Measurements from ENCODE around the gene MAMDC2.

Gene MAMDC2

DNA sequence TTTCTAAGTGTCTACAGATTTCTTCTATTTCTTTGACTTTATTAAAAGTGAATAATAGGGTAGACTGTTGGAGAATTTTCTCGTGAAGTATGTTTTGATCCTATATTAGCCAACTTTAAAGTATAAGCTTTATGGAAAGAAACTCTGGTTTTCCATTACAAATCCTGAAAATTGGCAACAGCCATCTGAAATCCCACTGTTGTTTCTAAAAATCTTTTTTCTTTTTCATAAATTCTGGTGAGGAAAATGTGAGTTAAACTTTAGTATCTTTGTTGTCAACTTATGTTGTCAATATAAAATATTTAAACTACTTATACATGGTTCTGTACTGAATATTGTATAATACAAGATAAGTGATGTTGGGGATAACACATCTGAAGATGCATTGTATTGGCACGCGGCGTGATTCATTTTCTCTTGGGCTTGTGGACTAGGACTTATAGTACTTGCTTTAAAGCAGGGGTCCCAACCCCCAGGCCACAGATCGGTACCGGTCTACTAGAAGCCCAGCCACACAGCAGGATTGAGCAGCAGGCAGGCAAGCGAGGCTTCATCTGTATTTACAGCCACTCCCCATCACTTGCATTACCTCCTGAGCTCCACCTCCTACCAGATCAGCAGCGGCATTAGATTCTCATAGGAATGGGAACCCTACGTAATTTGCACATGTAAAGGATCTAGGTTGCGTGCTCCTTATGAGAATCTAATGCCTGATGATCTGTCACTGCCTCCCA, 12.7 kb downstream of the MAMDC2 start:
- TF ChIP-seq FOXP2 (optimal IDR thresholded peaks at IDR 0.05; ENCODE audit: borderline replicate concordance, extremely low read depth, extremely low read length, insufficient read depth) (no peak), SIN3A (IDR thresholded peaks at IDR 0.05; ENCODE audit: borderline replicate concordance, insufficient read depth, low read length) (no peak), TAF1 (IDR thresholded peaks at IDR 0.05; ENCODE audit: borderline replicate concordance, insufficient read depth, low read length) (no peak), POLR2AphosphoS5 (IDR thresholded peaks at IDR 0.05; ENCODE audit: low read depth, low read length) (no peak)

DNA sequence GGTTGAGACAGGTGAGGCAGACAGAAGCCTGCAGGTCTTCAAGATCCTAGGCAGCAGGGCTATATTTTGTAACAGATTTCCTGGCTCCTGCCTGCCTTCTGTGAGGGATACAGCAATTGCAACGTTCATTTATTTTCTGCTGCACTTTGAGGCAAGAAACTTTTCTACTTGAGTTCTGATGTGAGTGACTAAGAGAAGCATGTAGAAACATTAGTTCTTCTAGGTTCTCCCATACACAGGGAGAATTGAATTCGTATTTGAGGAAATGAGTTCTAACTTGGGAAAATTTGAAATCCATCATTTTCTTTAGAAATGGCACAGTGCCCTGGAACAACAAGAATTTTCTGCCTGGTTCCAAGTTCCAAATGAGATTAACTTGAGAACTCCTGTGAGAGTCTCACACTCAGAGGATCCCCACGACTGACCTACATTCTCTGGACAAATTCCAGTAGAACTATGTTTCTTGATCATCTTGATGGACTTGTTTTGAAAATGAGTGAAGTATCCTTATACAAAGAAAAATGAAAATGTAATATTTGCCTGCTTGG, 15.0 kb downstream of the MAMDC2 start:
- no peak for TF ChIP-seq SIN3A (IDR thresholded peaks at IDR 0.05; ENCODE audit: borderline replicate concordance, insufficient read depth, low read length)
- TF ChIP-seq POLR2AphosphoS5 (IDR thresholded peaks at IDR 0.05; ENCODE audit: low read depth, low read length), result no peak
- no peak for TF ChIP-seq TAF1 (IDR thresholded peaks at IDR 0.05; ENCODE audit: borderline replicate concordance, insufficient read depth, low read length)
- TF ChIP-seq FOXP2 (optimal IDR thresholded peaks at IDR 0.05; ENCODE audit: borderline replicate concordance, extremely low read depth, extremely low read length, insufficient read depth), result no peak
- TF ChIP-seq, protein P1, sequence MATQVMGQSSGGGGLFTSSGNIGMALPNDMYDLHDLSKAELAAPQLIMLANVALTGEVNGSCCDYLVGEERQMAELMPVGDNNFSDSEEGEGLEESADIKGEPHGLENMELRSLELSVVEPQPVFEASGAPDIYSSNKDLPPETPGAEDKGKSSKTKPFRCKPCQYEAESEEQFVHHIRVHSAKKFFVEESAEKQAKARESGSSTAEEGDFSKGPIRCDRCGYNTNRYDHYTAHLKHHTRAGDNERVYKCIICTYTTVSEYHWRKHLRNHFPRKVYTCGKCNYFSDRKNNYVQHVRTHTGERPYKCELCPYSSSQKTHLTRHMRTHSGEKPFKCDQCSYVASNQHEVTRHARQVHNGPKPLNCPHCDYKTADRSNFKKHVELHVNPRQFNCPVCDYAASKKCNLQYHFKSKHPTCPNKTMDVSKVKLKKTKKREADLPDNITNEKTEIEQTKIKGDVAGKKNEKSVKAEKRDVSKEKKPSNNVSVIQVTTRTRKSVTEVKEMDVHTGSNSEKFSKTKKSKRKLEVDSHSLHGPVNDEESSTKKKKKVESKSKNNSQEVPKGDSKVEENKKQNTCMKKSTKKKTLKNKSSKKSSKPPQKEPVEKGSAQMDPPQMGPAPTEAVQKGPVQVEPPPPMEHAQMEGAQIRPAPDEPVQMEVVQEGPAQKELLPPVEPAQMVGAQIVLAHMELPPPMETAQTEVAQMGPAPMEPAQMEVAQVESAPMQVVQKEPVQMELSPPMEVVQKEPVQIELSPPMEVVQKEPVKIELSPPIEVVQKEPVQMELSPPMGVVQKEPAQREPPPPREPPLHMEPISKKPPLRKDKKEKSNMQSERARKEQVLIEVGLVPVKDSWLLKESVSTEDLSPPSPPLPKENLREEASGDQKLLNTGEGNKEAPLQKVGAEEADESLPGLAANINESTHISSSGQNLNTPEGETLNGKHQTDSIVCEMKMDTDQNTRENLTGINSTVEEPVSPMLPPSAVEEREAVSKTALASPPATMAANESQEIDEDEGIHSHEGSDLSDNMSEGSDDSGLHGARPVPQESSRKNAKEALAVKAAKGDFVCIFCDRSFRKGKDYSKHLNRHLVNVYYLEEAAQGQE (IDR thresholded peaks at IDR 0.05; ENCODE audit: insufficient read depth in 1 of 2, low read depth in 2 of 2, low read length in 2 of 2), result no peak

DNA sequence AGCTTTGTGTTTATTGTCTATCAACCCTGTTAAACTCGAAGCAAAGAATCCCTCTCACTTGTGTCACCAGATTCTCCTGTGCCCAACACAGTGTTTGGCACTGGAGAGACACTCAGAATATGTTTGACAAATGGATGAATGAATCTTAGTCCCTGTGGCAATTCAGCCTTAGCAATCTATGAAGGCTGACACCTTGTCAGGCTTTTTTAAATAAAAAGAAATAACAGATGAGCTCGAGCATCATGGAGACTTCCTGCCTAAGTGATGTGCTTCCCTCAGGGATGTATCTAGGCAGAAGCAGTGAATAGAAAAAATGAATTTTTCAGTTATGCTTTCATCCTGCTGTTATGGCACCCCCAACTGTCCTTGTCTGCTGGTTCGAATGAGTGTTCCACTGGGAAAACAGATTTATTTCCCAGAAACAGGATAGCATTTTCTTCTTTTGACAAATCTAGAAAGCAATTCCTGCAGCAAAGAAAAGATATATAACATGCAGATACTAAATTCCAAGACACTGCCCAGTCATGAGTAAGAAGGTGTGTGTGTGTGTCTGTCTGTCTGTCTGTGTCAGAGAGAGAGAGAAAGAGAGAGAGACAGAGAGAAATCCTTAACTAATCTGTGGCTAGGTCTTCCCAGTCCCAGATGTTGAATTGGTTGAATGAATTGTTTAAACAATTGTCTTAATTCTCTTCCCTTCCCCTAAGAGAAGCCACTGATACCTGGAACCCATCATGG, 16.7 kb downstream of the MAMDC2 start:
- TF ChIP-seq FOXP2 (optimal IDR thresholded peaks at IDR 0.05; ENCODE audit: borderline replicate concordance, extremely low read depth, extremely low read length, insufficient read depth), result no peak
- no peak for TF ChIP-seq TAF1 (IDR thresholded peaks at IDR 0.05; ENCODE audit: borderline replicate concordance, insufficient read depth, low read length)
- TF ChIP-seq, protein P1 (IDR thresholded peaks at IDR 0.05; ENCODE audit: insufficient read depth in 1 of 2, low read depth in 2 of 2, low read length in 2 of 2), result no peak
- no peak for TF ChIP-seq SIN3A (IDR thresholded peaks at IDR 0.05; ENCODE audit: borderline replicate concordance, insufficient read depth, low read length)
- no peak for TF ChIP-seq POLR2AphosphoS5 (IDR thresholded peaks at IDR 0.05; ENCODE audit: low read depth, low read length)

DNA sequence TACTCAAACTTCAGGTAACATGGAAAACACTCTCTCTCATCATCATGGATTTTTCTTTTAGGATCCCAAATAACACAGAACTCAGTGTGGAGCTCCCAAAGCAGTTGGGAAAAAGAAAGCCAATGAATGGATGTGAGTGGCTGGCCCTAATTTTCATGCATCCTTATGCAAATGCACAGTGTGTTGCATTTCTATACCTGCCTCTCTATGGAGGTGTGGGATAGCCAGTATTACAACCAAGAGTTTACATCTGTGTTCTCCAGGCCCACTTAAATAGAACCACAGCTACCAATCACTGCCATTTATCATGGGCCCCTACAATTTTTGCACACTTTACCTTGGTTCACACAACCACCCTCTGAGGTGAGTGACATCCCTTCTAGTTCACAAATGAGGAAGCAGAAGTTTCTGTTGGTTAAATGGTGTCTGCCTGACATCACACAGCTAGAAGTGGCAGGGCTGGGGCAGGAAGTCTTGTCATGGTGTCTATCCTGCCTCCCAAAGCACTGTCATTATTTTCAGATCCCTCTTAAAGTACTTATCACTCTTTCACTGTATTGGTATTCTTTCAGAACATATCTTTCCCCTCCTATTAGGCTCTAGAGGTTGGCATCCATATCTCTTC, 17.3 kb downstream of the MAMDC2 start:
- TF ChIP-seq SIN3A (IDR thresholded peaks at IDR 0.05; ENCODE audit: borderline replicate concordance, insufficient read depth, low read length), result no peak
- TF ChIP-seq TAF1 (IDR thresholded peaks at IDR 0.05; ENCODE audit: borderline replicate concordance, insufficient read depth, low read length), result no peak
- TF ChIP-seq, protein P1 (IDR thresholded peaks at IDR 0.05; ENCODE audit: insufficient read depth in 1 of 2, low read depth in 2 of 2, low read length in 2 of 2), result no peak
- TF ChIP-seq POLR2AphosphoS5 (IDR thresholded peaks at IDR 0.05; ENCODE audit: low read depth, low read length), result no peak

DNA sequence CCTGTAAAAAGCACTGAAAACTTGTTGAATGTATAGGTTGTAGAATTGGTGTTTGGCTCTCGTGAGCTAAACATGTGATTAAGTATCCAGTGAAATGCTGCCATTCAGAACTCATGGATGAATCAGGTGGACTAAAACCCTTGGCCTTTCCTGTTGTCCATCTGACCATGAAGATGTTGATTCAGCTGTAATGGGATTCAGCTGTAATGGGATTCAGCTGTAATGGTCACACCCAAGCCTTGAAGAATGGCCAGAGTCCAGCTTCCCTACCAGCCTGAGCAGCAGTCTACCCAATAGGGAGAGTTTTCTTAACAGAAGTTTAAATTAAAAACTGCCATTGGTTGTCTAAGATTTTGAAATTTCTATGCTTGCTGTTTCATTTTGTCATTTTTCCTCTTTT, 18.1 kb downstream of the MAMDC2 start:
- TF ChIP-seq POLR2AphosphoS5 (IDR thresholded peaks at IDR 0.05; ENCODE audit: low read depth, low read length), result no peak
- TF ChIP-seq FOXP2 (optimal IDR thresholded peaks at IDR 0.05; ENCODE audit: borderline replicate concordance, extremely low read depth, extremely low read length, insufficient read depth), result no peak
- TF ChIP-seq SIN3A (IDR thresholded peaks at IDR 0.05; ENCODE audit: borderline replicate concordance, insufficient read depth, low read length), result no peak
- no peak for TF ChIP-seq TAF1 (IDR thresholded peaks at IDR 0.05; ENCODE audit: borderline replicate concordance, insufficient read depth, low read length)
- TF ChIP-seq, protein P1 (IDR thresholded peaks at IDR 0.05; ENCODE audit: insufficient read depth in 1 of 2, low read depth in 2 of 2, low read length in 2 of 2), result no peak

Measured in PFSK-1 (cell line).